Activated T-cell treated with anti-CD3 and anti-CD28 coated beads, Interleukin-2, amount 50 U/mL, for 4 hours (primary cell): ENCODE results near the gene PES1. TPM values are rescaled to one million over a fixed set of nuclear protein-coding genes. Genes with fewer than 3 reads are reported as not detected.
"Not testable (repeated sequence)": the region's sequence is repeated elsewhere in the genome, so short reads cannot be mapped to it uniquely, and the experiment has no call there.

Source experiments
- ATAC-seq, 2 donors: fragments of 200-7000 bp; cut with Tn5 transposase; one replicate each; pipeline ENCODE4 v1.10.0; 2021
- DNase-seq: peaks from one replicate; pipeline ENCODE4 v3.0.0-alpha.2; 2020
- H3K27me3 Mint-ChIP-seq: one replicate; pipeline ENCODE4 v1.8.0; 2021; ENCODE audit warnings: low read depth, mixed read lengths
- H3K36me3 Mint-ChIP-seq: one replicate; pipeline ENCODE4 v1.8.0; 2022; ENCODE audit warnings: mixed read lengths; ENCODE audit not compliant: insufficient read depth
- H3K4me1 Mint-ChIP-seq: one replicate; pipeline ENCODE4 v1.8.0; 2021; ENCODE audit warnings: low read depth, mixed read lengths
- H3K4me3 Mint-ChIP-seq: one replicate; pipeline ENCODE4 v1.8.0; 2021; ENCODE audit warnings: mild to moderate bottlenecking, moderate library complexity, mixed read lengths
- H3K9me3 Mint-ChIP-seq: one replicate; pipeline ENCODE4 v1.8.0; 2021; ENCODE audit warnings: mixed read lengths
- total RNA-seq, 3 donors: library from RNA; stranded (reverse); gene quantifications; one replicate each; pipeline ENCODE4 v1.2.1, GENCODE V29; 2021

PES1 gene
- total RNA-seq, 3 donors from 2014 or later = 312 to 373 (median 336) TPM

DNA sequence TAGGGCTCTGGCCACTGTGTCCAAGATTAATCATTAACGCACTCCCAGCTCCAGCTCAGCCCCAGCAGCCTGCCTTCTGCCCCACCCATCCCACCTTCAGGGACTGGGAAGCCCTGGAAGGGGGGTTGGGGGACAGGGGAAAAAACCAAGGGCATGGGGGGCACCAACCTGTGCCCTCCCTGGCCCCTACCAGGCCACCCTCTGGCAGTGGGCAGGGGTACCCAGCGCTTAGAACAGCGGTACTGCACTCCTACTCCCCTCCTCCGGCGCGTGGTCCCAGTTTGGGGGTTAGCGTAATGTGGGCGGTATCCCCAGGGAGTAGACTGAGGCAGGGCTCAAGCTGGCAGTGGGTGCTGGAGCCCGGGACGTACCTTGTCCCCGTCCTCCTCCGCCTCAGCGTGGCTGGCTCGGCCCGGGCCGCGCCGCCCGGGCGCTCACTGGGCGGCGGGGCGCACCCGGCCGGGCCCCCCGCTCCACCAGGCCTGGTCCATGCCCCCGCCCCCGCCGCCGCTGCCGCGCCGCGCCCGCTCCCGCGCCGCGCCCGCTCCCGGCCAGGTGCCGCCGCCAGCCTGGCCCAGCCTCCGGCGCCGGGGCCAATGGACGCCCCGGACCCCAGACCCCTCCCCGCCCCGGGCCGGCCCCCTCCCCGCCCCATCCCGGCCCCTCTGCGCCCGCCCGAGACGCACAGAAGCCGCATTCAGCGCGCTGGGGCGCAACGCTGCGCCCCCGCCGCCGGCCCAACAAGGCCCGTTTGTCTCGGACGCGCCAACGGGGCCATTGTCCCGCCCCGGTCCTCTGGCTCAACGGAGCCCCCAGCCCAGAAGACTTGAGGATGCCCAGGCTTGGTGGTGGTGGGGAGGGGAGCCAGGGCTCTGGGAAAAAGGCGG is 17.4 kb downstream of the PES1 start, which contains the start of gene GAL3ST1:
Gene GAL3ST1 (minus strand): TSS at position 571 of the 887 bp plus-strand sequence. CDS start 17,273 bp downstream, outside the sequence.
- DNase-seq (no peak), ATAC-seq (peak; percentile 15 to 49)
- Mint-ChIP-seq H3K27me3 (no peaks in the 10 kb centered on the region), H3K4me1 (peaks cover 4% of the 10 kb centered on the region), H3K4me3 (no peak within 1 kb of the TSS), H3K9me3 (no peaks in the 10 kb centered on the region), H3K36me3 (peaks cover 27% of the 10 kb centered on the region)

DNA sequence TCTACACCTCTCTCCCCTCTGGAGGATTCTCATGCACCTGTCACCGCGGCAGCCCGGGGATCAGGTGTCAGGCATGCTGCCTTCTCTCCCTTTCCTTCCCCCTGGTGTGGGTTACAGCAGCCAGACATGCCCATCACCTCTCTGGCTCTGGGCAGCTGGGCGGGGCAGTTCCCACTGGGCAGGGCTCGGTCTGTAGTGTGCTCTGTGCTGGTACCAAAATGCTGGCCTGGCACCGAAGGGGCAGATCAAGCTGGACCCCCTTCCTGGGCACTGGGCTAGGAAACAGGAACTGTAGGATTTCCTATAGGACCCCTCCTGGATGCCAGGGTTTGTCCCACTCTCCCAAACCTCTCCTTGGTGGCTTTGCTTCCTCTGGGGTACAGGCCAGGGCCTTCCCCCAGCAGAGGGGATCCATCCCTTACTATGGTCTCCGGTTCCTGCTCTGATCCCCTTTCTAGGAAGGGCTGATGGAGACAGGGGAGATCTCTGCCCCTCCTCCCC is 18.1 kb downstream of the PES1 start:
- ATAC-seq (no peak), DNase-seq (no peak)
- H3K4me3 Mint-ChIP-seq = no peak overlapping the region
- H3K36me3 Mint-ChIP-seq = peaks cover 21% of the 10 kb centered on the region
- peaks cover 4% of the 10 kb centered on the region for H3K4me1 Mint-ChIP-seq
- no peaks in the 10 kb centered on the region for H3K9me3 Mint-ChIP-seq
- H3K27me3 Mint-ChIP-seq = peaks cover under 1% of the 10 kb centered on the region

DNA sequence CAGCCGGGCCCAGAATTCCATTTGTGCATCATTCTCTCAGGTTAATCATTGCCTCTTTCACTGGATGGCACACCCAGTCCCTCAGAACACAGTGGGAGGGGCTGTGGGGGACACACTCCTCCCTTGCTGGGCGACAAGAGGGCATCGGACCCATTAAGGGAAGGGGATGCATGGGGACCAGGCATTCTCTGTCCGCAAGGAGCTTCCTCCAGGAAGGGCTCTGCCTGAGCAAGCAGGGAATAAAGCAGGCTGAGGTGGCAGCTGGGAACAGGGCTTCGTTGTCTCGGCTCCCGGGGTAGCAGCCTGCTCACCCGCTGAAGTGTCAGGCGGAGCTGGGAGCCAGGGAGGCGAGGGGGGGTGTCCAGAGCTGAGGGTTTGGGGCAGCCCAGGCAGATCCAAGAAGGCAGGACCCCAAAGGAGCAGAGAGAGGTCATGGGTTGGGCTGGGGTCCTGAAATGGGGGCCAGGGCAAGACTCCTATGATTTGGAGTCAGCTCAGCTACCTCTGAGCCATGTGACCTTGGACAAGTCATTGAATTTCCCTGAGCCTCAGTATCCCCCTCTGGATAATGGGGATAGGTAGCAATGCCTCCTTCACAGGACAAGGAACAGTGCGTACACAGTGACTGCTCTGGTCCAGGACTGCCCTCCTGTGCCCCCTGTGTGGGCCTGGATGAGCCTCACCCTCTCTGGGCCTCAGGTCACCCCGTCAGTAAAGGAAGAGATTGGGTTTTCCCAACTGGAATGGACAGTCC is 18.7 kb downstream of the PES1 start:
- Mint-ChIP-seq H3K9me3 (no peaks in the 10 kb centered on the region), H3K27me3 (peaks cover 5% of the 10 kb centered on the region), H3K36me3 (peaks cover 21% of the 10 kb centered on the region), H3K4me1 (peaks cover 4% of the 10 kb centered on the region), H3K4me3 (no peak overlapping the region)
- ATAC-seq (no peak), DNase-seq (no peak)

DNA sequence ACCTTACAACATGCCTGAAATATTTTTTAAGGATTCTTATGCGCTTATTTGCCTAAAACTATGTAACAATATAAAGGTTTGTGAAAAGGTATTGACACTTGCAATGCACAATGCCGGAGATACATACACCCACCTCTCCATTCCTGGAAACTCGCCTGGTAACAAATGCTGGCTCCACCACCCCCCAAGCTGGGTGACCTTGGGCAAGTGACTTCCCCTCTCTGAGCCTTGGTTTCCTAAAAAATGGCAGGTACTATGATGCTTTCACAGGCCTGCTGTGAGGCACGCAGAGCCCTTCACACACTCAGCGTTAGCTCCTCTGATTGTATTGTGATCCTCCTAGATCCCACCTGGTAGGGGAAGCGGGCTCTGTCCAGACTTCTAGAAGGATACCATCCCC is 19.5 kb downstream of the PES1 start:
- peaks cover 15% of the 10 kb centered on the region for H3K36me3 Mint-ChIP-seq
- peaks cover 4% of the 10 kb centered on the region for H3K4me1 Mint-ChIP-seq
- H3K9me3 Mint-ChIP-seq = no peaks in the 10 kb centered on the region
- DNase-seq (no peak), ATAC-seq (no peak)
- H3K27me3 Mint-ChIP-seq = peaks cover 5% of the 10 kb centered on the region
- no peak overlapping the region for H3K4me3 Mint-ChIP-seq

DNA sequence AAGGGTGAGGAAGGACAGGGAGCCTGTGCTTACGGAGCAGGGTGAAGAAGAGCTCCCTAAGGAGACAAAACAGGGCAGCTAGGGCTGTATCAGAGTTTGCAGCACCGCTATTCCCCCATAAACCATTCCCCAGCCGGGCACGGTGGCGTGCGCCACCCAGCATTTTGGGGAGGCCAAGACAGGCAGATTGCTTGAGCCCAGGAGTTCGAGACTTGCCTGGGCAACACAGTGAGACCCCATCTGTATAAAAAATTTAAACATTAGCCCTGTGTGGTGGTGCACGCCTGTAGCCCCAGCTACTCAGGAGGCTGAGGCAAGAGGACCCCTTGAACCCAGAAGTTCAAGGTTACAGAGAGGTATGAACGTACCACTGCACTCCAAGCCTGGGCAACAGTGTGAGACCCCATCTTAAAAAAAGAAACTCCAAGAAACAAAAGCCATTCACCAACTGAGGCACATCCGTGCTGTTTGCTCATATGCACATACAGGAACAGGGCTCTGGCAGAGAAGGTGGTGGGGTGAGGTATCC is 22.0 kb downstream of the PES1 start:
- H3K36me3 Mint-ChIP-seq = no peaks in the 10 kb centered on the region

DNA sequence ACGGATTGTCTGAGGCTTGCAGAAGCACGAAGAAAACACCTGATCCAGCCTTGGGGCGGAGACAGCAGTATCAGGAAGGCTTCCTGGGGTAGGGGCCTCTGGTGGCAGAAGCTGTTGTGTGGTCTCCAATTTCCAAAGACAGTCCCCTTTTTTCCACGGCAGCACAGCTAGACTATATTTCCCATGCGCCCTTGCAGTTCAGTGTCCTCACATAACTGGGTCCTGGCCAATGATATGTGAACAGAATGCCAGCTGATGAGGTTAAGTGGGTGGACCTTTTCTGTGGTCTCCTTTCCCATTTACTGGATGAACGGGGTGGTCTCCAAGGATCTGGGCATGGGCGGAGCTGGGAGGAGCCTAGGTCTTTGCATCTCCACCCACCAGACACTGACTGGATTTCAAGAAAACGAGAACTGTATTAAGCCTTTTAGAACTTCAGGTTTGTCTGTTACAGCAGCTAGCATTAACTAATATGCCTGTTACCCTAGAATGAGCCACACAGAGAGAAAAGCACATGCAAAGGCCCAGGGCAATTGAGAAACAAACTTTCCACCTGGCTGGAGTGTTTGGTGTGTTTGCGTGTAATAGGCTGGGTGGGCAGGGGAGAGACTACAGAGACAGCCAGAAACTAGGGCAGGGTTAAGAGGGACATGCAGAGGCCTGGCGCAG is 23.4 kb downstream of the PES1 start:
- DNase-seq = no peak

More for the DNA sequence above, 22.0 kb downstream of the PES1 start:
- H3K27me3 Mint-ChIP-seq = peaks cover 5% of the 10 kb centered on the region
- no peaks in the 10 kb centered on the region for H3K4me1 Mint-ChIP-seq
- no peaks in the 10 kb centered on the region for H3K9me3 Mint-ChIP-seq
- DNase-seq = no peak
- no peak overlapping the region for H3K4me3 Mint-ChIP-seq
- ATAC-seq = no peak

DNA sequence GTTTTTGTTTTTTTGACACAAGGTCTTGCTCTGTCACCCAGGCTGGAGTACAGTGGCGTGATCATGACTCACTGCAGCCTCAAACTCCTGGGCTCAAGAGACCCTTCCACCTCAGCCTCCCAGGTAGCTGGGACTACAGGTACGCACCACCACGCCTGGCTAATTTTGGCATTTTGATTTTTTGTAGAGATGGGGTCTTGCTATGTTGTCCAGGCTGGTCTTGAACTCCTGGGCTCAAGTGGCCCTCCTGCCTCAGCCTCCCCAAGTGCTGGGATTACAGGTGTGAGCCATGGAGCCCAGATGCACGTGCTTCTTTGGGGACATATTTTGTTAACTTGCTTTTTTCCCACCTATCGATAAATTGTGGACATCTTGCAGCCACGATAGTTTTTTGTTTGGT is 24.4 kb downstream of the PES1 start:
- not testable (repeated sequence) for H3K36me3 Mint-ChIP-seq, H3K4me1 Mint-ChIP-seq, ATAC-seq, H3K9me3 Mint-ChIP-seq, H3K27me3 Mint-ChIP-seq, DNase-seq, H3K4me3 Mint-ChIP-seq

More for the DNA sequence above, 23.4 kb downstream of the PES1 start:
- ATAC-seq = no peak
- Mint-ChIP-seq H3K9me3 (no peaks in the 10 kb centered on the region), H3K4me1 (no peaks in the 10 kb centered on the region), H3K4me3 (no peak overlapping the region), H3K27me3 (peaks cover 6% of the 10 kb centered on the region), H3K36me3 (no peaks in the 10 kb centered on the region)

DNA sequence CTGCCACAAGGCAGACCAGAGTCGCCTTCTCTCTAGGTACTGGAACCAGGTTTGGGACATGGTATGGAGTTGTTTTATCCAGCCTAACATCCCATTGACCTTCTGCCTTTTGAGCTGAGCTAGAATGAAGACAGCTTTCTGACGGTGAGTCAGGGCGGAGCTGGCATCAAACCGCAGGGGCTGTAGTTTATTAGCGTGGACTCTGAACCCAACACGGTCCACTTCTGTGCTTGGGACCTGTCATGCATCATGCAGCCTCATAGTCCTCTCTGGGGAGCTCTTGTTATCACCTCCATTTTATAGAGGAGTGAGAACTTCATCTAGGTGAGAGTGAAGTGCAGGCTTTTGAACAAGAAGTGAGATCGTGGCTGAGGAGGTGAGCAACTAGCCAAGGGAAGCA is 25.6 kb downstream of the PES1 start:
- no peaks in the 10 kb centered on the region for H3K9me3 Mint-ChIP-seq
- no peak for ATAC-seq
- H3K36me3 Mint-ChIP-seq = no peaks in the 10 kb centered on the region
- peaks cover 7% of the 10 kb centered on the region for H3K27me3 Mint-ChIP-seq
- no peak for DNase-seq
- no peaks in the 10 kb centered on the region for H3K4me1 Mint-ChIP-seq
- H3K4me3 Mint-ChIP-seq = no peak overlapping the region

DNA sequence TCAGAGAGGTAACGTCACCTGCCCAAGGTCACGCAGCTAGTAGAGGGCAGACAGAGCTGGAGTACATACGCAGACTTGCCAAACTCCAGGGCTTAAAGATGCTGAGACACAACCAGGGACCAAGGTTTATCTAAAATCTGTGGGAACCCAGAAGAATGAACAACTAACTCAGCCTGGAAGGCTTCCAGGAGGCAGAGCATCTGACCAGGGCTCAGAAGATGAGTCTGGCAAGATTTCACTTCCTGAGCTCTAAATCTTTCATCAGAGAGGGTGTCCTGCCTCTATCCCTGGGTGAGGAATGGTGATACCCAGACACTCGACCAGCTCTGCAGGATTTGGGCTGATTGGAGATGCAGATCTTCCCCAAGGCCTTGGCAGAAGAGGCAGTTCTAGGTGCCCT is 26.4 kb downstream of the PES1 start:
- Mint-ChIP-seq H3K4me1 (no peaks in the 10 kb centered on the region), H3K36me3 (no peaks in the 10 kb centered on the region), H3K9me3 (no peaks in the 10 kb centered on the region), H3K27me3 (peaks cover 9% of the 10 kb centered on the region), H3K4me3 (no peak overlapping the region)
- ATAC-seq (no peak), DNase-seq (no peak)

DNA sequence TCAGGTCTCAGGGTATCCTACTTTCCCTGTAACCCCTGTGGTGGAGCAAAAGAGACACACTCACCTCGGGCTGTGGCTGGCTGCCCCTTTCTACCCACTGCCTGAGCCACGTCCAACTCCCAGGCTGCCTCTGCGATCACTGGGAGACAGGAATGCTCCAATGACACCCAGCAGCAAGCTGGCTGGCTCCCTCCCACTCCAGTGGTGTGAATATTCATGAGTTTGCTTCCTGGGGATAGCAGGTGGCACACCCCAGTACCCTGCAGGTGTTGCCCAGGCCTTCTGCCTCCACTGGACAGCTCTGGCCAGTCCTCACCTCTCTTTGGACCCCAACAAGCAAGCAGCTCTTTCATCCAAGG is 27.0 kb downstream of the PES1 start:
- Mint-ChIP-seq H3K27me3 (peaks cover 9% of the 10 kb centered on the region), H3K36me3 (no peaks in the 10 kb centered on the region), H3K9me3 (no peaks in the 10 kb centered on the region), H3K4me3 (no peak overlapping the region), H3K4me1 (no peaks in the 10 kb centered on the region)
- ATAC-seq (no peak), DNase-seq (no peak)

DNA sequence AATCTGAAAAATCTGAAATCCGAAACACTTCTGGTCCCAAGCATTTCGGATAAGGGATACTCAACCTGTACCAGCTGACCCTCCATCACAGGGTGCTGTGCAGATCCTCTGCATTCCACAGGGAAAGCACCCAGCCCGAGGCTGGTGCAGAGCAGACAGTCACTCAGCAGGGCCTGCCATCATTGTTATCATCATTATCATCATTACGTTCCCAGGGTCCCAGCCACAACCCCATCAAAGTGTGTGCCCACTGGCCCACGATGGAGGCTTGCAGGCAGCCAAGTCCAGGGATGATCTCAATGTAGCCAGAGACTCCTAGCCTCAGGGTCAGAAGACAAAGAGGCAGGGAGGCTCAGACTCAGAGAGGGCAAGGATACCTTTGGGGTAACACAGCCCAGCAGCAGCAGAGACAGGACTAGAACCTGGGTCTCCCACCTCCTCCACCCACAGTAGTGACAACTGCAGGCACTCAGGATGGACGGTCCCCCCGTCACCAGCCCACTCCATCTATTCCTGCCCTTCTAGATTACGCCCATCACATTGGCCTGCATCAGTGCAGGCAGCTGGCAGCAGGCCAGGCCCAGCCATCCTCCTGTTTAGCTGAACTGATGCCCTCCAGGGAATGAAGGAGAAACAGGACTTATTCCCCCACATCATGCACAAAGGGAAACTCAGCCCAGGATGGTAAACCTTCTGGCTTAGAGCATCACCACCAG is 27.5 kb downstream of the PES1 start:
- Mint-ChIP-seq H3K27me3 (peaks cover 9% of the 10 kb centered on the region), H3K36me3 (no peaks in the 10 kb centered on the region), H3K9me3 (no peaks in the 10 kb centered on the region), H3K4me1 (no peaks in the 10 kb centered on the region), H3K4me3 (no peak overlapping the region)
- DNase-seq = no peak
- ATAC-seq = no peak

DNA sequence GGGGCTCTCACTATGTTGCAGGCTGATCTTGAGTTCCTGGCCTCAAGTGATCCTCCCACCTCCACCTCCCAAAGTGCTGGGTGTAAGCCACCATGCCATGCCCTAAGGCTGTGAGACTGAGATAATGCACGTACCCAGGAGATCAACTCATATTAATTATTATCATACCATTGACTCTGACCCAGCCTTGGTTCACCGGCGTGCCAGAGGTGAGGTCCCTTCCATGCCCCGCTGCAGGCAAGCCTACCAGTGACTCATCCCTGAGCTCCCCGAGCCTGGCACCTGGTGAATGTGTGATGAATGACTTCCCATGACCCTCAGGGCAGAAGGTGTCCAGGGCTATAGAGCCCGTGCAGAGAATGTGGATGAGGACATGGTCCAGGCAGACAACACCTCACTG is 29.3 kb downstream of the PES1 start:
- no peaks in the 10 kb centered on the region for H3K4me1 Mint-ChIP-seq
- peaks cover 4% of the 10 kb centered on the region for H3K27me3 Mint-ChIP-seq
- no peak overlapping the region for H3K4me3 Mint-ChIP-seq
- no peaks in the 10 kb centered on the region for H3K9me3 Mint-ChIP-seq
- H3K36me3 Mint-ChIP-seq = no peaks in the 10 kb centered on the region
- DNase-seq = no peak
- ATAC-seq = no peak

DNA sequence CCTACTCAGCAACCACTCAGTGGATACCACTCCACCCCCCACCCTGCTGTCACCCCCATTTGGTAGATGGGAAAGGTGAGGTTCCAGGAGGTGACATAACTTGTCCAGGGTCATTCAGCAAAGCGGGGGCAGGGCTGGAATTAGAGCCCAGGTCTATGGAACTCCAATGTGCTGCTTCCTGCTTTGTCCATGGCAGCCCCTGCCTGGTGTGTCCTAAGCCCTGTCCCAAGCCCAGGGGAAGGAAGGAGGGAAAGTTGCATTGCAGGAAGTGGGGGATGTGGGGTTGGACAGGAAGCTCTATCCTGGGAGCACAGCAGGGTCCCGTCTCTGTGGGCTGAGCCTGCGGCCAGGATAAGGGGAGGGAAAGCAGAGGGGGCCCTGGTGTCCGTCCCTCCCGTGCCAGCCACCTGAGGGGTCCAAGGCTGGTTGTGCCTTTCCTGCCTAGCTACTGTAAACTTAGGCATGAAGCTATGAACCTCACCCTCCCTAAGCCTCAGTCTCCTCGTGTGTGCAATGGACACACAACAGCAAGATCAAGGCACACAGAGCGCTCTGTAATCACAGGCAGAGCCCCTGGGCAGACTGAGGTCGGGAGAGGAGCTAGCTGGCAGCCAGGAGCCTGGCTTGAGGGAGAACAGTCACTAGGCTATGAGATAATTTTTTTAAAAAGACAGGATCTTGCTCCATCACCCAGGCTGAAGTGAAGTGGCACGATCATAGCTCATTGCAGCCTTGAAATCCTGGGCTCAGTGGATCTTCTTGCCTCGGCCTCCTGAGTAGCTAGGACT is 30.1 kb downstream of the PES1 start:
- ATAC-seq = no peak
- Mint-ChIP-seq H3K4me1 (no peaks in the 10 kb centered on the region), H3K27me3 (peaks cover 4% of the 10 kb centered on the region), H3K4me3 (no peak overlapping the region), H3K9me3 (no peaks in the 10 kb centered on the region), H3K36me3 (no peaks in the 10 kb centered on the region)
- no peak for DNase-seq
